GM12878 (cell line): ENCODE measurements around the gene FRAS1. TPM values are rescaled to one million over a fixed set of nuclear protein-coding genes. Genes with fewer than 3 reads are reported as not detected.
"Not testable (repeated sequence)": the region's sequence is repeated elsewhere in the genome, so short reads cannot be mapped to it uniquely, and the experiment has no call there.

Experiments
- ATAC-seq: fragments of 200-7000 bp; cut with Tn5 transposase; 3 replicates; pipeline ENCODE4 v1.9.1; 2020; ENCODE audit warnings: mild to moderate bottlenecking, moderate library complexity
- BruUV-seq: library from RNA; stranded (reverse); fragments of 400-500 nt; replicated peaks from 2 replicates; lab custom pipeline; 2021; lab: Mats Ljungman, UMichigan
- CTCF ChIA-PET: fragments of 300-600 bp; sonication (Branson Sonifier 250); formaldehyde crosslinking; extraction: SDS; loops from one replicate; lab custom pipeline; 2021; ENCODE audit warnings: inconsistent platforms; lab: Yijun Ruan, JAX
- POLR2A ChIA-PET: fragments of 350-600 bp; formaldehyde crosslinking; extraction: SDS; loops from one replicate; lab custom pipeline; 2021; ENCODE audit warnings: inconsistent platforms; lab: Charles Lee
- RAD21 ChIA-PET: fragments of 300-600 bp; sonication (Branson Sonifier 250); formaldehyde crosslinking; loops from one replicate; lab custom pipeline; 2023; ENCODE audit warnings: antibody characterized with exemption; ENCODE audit not compliant: unreplicated experiment; lab: Charles Lee
- SMC1A ChIA-PET: fragments of 300-600 bp; sonication (Branson Sonifier 250); formaldehyde crosslinking; loops from one replicate; lab custom pipeline; 2023; ENCODE audit not compliant: unreplicated experiment, uncharacterized antibody; lab: Charles Lee
- DNase-seq: peaks from one replicate; pipeline ENCODE4 v3.0.0-alpha.2; 2011; ENCODE audit warnings: low read depth, low spot score
- FAIRE-seq: peaks from 3 replicates; lab custom pipeline; 2011; peaks lifted over from hg19 to GRCh38; lab: Jason Lieb, UNC
- H2AFZ ChIP-seq: 2 replicates; pipeline ENCODE4 v1.6.0; 2011; ENCODE audit warnings: low read depth, low read length, control low read depth; ENCODE audit not compliant: control insufficient read depth
- H3K27ac ChIP-seq: 2 replicates; pipeline ENCODE4 v1.5.1; 2011; ENCODE audit warnings: control low read depth; ENCODE audit not compliant: control insufficient read depth, insufficient read depth
- H3K27me3 ChIP-seq, 2 experiments: replicated peaks in 1 of 2; 2 replicates each; pipeline versions ENCODE4 v1.6.0 to v1.6.1; 2011; ENCODE audit warnings: low read length in 1 of 2; ENCODE audit not compliant: control insufficient read depth in 2 of 2, insufficient read depth in 2 of 2
- H3K36me3 ChIP-seq, 2 experiments: 2 replicates each; pipeline ENCODE4 v1.5.1; 2011; ENCODE audit warnings: low read length in 1 of 2; ENCODE audit not compliant: control insufficient read depth in 2 of 2, insufficient read depth in 2 of 2
- H3K4me1 ChIP-seq: 2 replicates; pipeline ENCODE4 v1.6.1; 2011; ENCODE audit warnings: mild to moderate bottlenecking, low read length, moderate library complexity, mixed read lengths; ENCODE audit not compliant: control insufficient read depth, insufficient read depth
- H3K4me2 ChIP-seq: 2 replicates; pipeline ENCODE4 v1.6.0; 2011; ENCODE audit warnings: control low read depth; ENCODE audit not compliant: control insufficient read depth, insufficient read depth
- H3K4me3 ChIP-seq: fragments of 200-600 bp; sonication (generic); 2 replicates; pipeline ENCODE4 v1.5.1; 2016
- H3K79me2 ChIP-seq: 2 replicates; pipeline ENCODE4 v1.6.0; 2011; ENCODE audit warnings: low read length; ENCODE audit not compliant: control insufficient read depth, insufficient read depth
- H3K9ac ChIP-seq: 2 replicates; pipeline ENCODE4 v1.8.0; 2011; ENCODE audit warnings: low read length, control low read depth, mixed read lengths; ENCODE audit not compliant: control insufficient read depth, insufficient read depth
- H3K9me3 ChIP-seq: replicated peaks from 3 replicates; pipeline ENCODE4 v1.5.1; 2011; ENCODE audit warnings: mild to moderate bottlenecking, low read length; ENCODE audit not compliant: control insufficient read depth, insufficient read depth
- H4K20me1 ChIP-seq: 2 replicates; pipeline ENCODE4 v1.6.0; 2011; ENCODE audit not compliant: control insufficient read depth, insufficient read depth
- MYC ChIP-seq: IDR thresholded peaks from 2 replicates; pipeline ENCODE4 v1.6.1; 2011; ENCODE audit warnings: mild to moderate bottlenecking, low read length, moderate library complexity, inconsistent platforms; ENCODE audit not compliant: insufficient read depth, insufficient replicate concordance, insufficient read length, severe bottlenecking
- PBX3 ChIP-seq: IDR thresholded peaks from 2 replicates; pipeline ENCODE4 v1.6.1; 2011; ENCODE audit warnings: mild to moderate bottlenecking, low read depth, low read length, moderate library complexity; ENCODE audit not compliant: insufficient replicate concordance
- POLR2A ChIP-seq: IDR thresholded peaks from 2 replicates; pipeline ENCODE4 v1.6.1; 2011; ENCODE audit warnings: low read depth, mild to moderate bottlenecking, low read length
- SMARCA5 ChIP-seq: fragments of 450-650 bp; IDR thresholded peaks from 2 replicates; pipeline ENCODE4 v1.6.1; 2017; ENCODE audit warnings: mild to moderate bottlenecking
- TAF1 ChIP-seq: IDR thresholded peaks from 2 replicates; pipeline ENCODE4 v1.6.1; 2011; ENCODE audit warnings: mild to moderate bottlenecking, low read depth, low read length, borderline replicate concordance
- ZNF207 ChIP-seq: fragments of 450-650 bp; IDR thresholded peaks from 2 replicates; pipeline ENCODE4 v1.6.1; 2014; ENCODE audit warnings: antibody characterized with exemption, mild to moderate bottlenecking, borderline replicate concordance
- ZSCAN29 ChIP-seq: fragments of 450-650 bp; IDR thresholded peaks from 2 replicates; pipeline ENCODE4 v1.6.1; 2017; ENCODE audit warnings: mild to moderate bottlenecking, moderate library complexity
- WGBS: methylation state at CpG from one replicate; pipeline ENCODE4 v1.1.6; 2016; ENCODE audit warnings: low lambda C conversion rate; ENCODE audit not compliant: insufficient replicate concordance, insufficient coverage; ENCODE audit errors: missing lambda C conversion rate; 5-methylcytosine and 5-hydroxymethylcytosine counted together
- in situ Hi-C: fragments of 300-500 bp; cut with MboI; formaldehyde crosslinking; loops from 9 replicates; pipeline ENCODE4 v1.14.3; 2018; ENCODE audit warnings: mixed read lengths
- intact Hi-C: fragments of 100-400 bp; cut with micrococcal nuclease; formaldehyde crosslinking; loops from one replicate; pipeline ENCODE4 v1.14.2; 2022; ENCODE audit not compliant: unreplicated experiment
- polyA plus RNA-seq, 11 experiments: library from polyadenylated mRNA; depleted of rRNA in 4 of 11; unstranded in 6 of 11; stranded (reverse) in 5 of 11; fragments of >200 nt; fragmentation: Nextera tagmentation in 4 of 11; fragmentation: Illumina TruSeq in 1 of 11; extraction: Ambion mirVana in 4 of 11; extraction: Trizol in 1 of 11; gene quantifications; 1 replicate in 1 of 11; 2 replicates in 10 of 11; pipeline versions ENCODE4 v1.2.1 to v1.2.3, GENCODE V29; 2011 to 2016; ENCODE audit warnings: inconsistent platforms in 2 of 11, missing spikeins in 2 of 11, low read depth in 1 of 11
- total RNA-seq, 4 experiments: library from RNA; depleted of rRNA in 3 of 4; stranded (reverse); fragments of >200 nt in 3 of 4; fragmentation: Illumina TruSeq in 1 of 4; extraction: Trizol in 1 of 4; gene quantifications; 2 replicates each; pipeline versions ENCODE4 v1.2.1 to v1.2.3, GENCODE V29; 2013 to 2021
- TF ChIP-seq, protein P1 (sequence below): IDR thresholded peaks from 2 replicates; pipeline ENCODE4 v1.6.1; 2012; ENCODE audit warnings: low read depth, low read length, improper control_type of control experiment
- TF ChIP-seq, protein P2 (sequence below): fragments of 150-350 bp; IDR thresholded peaks from 2 replicates; pipeline ENCODE4 v1.6.1; 2016; ENCODE audit warnings: low read depth, low read length

The FRAS1 gene
- total and polyA plus RNA-seq, 10 of the 15 experiments (the other 5 are each of a cell fraction or from before 2014, with no cell fraction given) = 0.08 to 11.7 (median 0.20) TPM

- no peak for TF ChIP-seq PBX3
- no peak for TF ChIP-seq SMARCA5
Observed at GRCh38 chr4:78464265-78464664, 407.1 kb downstream of the FRAS1 start (continued).

- SMC1A ChIA-PET, ATAC-seq, H3K4me3 ChIP-seq, in situ Hi-C loops, RAD21 ChIA-PET, POLR2A ChIA-PET, H2AFZ ChIP-seq, H3K79me2 ChIP-seq, H3K9ac ChIP-seq, H3K9me3 ChIP-seq, DNase-seq, H3K4me1 ChIP-seq, H3K27me3 ChIP-seq, H3K4me2 ChIP-seq, H3K27ac ChIP-seq, H3K36me3 ChIP-seq, intact Hi-C loops, BruUV-seq, H4K20me1 ChIP-seq, FAIRE-seq: not testable (repeated sequence)
- 0% methylated on average over 1 of the region's 1 CpG for WGBS
- CTCF ChIA-PET = interaction anchor here (1.9 kb wide), 1 partner anchor 15 kb away, joined by 4 read pairs; no protein-coding TSS in a partner anchor
Observed at GRCh38 chr4:78467223-78467622, 410.1 kb downstream of the FRAS1 start.

DNA sequence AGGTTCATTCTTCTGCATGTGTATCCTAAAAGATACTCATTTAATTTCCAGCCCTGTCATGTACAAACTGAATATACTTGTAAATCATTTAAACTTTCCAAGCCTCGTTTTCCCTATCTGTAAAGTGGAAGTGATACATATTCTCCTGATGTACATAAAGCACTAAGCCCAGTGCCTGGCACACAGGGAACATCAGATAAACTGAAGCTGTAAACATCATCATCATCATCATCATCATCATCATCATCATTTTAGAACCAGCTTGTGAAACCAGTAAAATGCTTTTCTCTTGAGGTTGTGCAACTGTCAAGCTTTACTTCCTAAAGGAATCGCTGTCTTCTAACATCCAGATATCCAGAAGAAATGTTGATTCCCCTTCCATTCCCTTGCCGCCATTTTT lies 411.1 kb downstream of the FRAS1 start:
- no peak for ATAC-seq
- in situ Hi-C loops (no loop called here), intact Hi-C loops (no loop called here)
- RAD21 ChIA-PET = no interaction called here
- H3K27me3 ChIP-seq = no peaks in the 10 kb centered on the region
- H3K4me1 ChIP-seq = no peaks in the 10 kb centered on the region
- CTCF ChIA-PET = interaction anchor here (1.9 kb wide), 1 partner anchor 14 kb away, joined by 4 read pairs; no protein-coding TSS in a partner anchor
- H3K4me2 ChIP-seq = no peak overlapping the region
- H3K27ac ChIP-seq = no peak overlapping the region
- DNase-seq = no peak
- WGBS = 11% methylated on average over 3 of the region's 3 CpGs
- H3K79me2 ChIP-seq = no peaks in the 10 kb centered on the region
- no peaks in the 10 kb centered on the region for H4K20me1 ChIP-seq
- POLR2A ChIA-PET = no interaction called here
- BruUV-seq = no TSS peak
- H3K4me3 ChIP-seq = no peak overlapping the region
- TF ChIP-seq MYC (no peak), TAF1 (no peak), ZSCAN29 (no peak), POLR2A (no peak), ZNF207 (no peak)
- TF ChIP-seq, protein P1, sequence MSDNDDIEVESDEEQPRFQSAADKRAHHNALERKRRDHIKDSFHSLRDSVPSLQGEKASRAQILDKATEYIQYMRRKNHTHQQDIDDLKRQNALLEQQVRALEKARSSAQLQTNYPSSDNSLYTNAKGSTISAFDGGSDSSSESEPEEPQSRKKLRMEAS = no peak
- TF ChIP-seq, protein P2, sequence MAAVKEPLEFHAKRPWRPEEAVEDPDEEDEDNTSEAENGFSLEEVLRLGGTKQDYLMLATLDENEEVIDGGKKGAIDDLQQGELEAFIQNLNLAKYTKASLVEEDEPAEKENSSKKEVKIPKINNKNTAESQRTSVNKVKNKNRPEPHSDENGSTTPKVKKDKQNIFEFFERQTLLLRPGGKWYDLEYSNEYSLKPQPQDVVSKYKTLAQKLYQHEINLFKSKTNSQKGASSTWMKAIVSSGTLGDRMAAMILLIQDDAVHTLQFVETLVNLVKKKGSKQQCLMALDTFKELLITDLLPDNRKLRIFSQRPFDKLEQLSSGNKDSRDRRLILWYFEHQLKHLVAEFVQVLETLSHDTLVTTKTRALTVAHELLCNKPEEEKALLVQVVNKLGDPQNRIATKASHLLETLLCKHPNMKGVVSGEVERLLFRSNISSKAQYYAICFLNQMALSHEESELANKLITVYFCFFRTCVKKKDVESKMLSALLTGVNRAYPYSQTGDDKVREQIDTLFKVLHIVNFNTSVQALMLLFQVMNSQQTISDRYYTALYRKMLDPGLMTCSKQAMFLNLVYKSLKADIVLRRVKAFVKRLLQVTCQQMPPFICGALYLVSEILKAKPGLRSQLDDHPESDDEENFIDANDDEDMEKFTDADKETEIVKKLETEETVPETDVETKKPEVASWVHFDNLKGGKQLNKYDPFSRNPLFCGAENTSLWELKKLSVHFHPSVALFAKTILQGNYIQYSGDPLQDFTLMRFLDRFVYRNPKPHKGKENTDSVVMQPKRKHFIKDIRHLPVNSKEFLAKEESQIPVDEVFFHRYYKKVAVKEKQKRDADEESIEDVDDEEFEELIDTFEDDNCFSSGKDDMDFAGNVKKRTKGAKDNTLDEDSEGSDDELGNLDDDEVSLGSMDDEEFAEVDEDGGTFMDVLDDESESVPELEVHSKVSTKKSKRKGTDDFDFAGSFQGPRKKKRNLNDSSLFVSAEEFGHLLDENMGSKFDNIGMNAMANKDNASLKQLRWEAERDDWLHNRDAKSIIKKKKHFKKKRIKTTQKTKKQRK = no peak
- H3K9ac ChIP-seq = no peak overlapping the region
- FAIRE-seq = no peak
- SMC1A ChIA-PET = interaction anchor here (0.7 kb wide), 1 partner anchor 10 kb away, joined by 3 read pairs; no protein-coding TSS in a partner anchor
- H3K36me3 ChIP-seq = no peaks in the 10 kb centered on the region
- no peaks in the 10 kb centered on the region for H3K9me3 ChIP-seq
- no peak overlapping the region for H2AFZ ChIP-seq
